Chondrocyte (in vitro differentiated cells): ENCODE results near the gene APCDD1L. TPM values are rescaled to one million over a fixed set of nuclear protein-coding genes. Genes with fewer than 3 reads are reported as not detected.

Source experiments
- DNase-seq: peaks from one replicate; pipeline ENCODE4 v3.0.0; 2021; ENCODE audit warnings: mixed read lengths, low spot score
- H3K27ac Mint-ChIP-seq: one replicate; pipeline ENCODE4 v1.8.0; 2021; ENCODE audit warnings: mild to moderate bottlenecking, moderate library complexity, mixed read lengths; ENCODE audit not compliant: unreplicated experiment
- H3K27me3 Mint-ChIP-seq: 2 replicates; pipeline ENCODE4 v1.8.0; 2021; ENCODE audit warnings: low read depth, mixed read lengths
- H3K36me3 Mint-ChIP-seq: 2 replicates; pipeline ENCODE4 v1.8.0; 2021; ENCODE audit warnings: low read depth, mixed read lengths
- H3K4me1 Mint-ChIP-seq: 2 replicates; pipeline ENCODE4 v1.8.0; 2021; ENCODE audit warnings: low read depth, mild to moderate bottlenecking, mixed read lengths
- H3K4me3 Mint-ChIP-seq: one replicate; pipeline ENCODE4 v1.8.0; 2021; ENCODE audit warnings: mild to moderate bottlenecking, moderate library complexity, mixed read lengths; ENCODE audit not compliant: unreplicated experiment
- H3K9me3 Mint-ChIP-seq: 2 replicates; pipeline ENCODE4 v1.8.0; 2021; ENCODE audit warnings: low read depth, mixed read lengths
- CTCF ChIP-seq: fragments of 200-600 bp; sonication (generic); IDR thresholded peaks from 2 replicates; pipeline ENCODE4 v1.5.0; 2021; ENCODE audit warnings: antibody characterized with exemption, mild to moderate bottlenecking, moderate library complexity
- total RNA-seq: library from RNA; stranded (reverse); gene quantifications from 3 replicates; pipeline ENCODE4 v1.2.1, GENCODE V29; 2021

Gene APCDD1L
- total RNA-seq, 1 donor from 2014 or later, result 20.7 TPM

GRCh38 chr20:58547623-58548475 is 32.6 kb upstream of the APCDD1L start:
- no peak for TF ChIP-seq CTCF
- Mint-ChIP-seq H3K4me3 (no peak overlapping the region), H3K36me3 (no peaks in the 10 kb centered on the region)

GRCh38 chr20:58546756-58547622 is 31.8 kb upstream of the APCDD1L start:
- no peak for TF ChIP-seq CTCF
- Mint-ChIP-seq H3K27ac (peak overlapping the region; percentile 43), H3K4me3 (no peak overlapping the region), H3K4me1 (peaks cover 45% of the 10 kb centered on the region), H3K9me3 (peaks cover 3% of the 10 kb centered on the region), H3K27me3 (no peaks in the 10 kb centered on the region), H3K36me3 (no peaks in the 10 kb centered on the region)
- DNase-seq, result no peak

More at GRCh38 chr20:58547623-58548475, 32.6 kb upstream of the APCDD1L start:
- H3K27me3 Mint-ChIP-seq, result no peaks in the 10 kb centered on the region
- DNase-seq, result no peak
- peaks cover 44% of the 10 kb centered on the region for H3K4me1 Mint-ChIP-seq
- peaks cover 3% of the 10 kb centered on the region for H3K9me3 Mint-ChIP-seq
- peak overlapping the region; percentile 43 for H3K27ac Mint-ChIP-seq

DNA sequence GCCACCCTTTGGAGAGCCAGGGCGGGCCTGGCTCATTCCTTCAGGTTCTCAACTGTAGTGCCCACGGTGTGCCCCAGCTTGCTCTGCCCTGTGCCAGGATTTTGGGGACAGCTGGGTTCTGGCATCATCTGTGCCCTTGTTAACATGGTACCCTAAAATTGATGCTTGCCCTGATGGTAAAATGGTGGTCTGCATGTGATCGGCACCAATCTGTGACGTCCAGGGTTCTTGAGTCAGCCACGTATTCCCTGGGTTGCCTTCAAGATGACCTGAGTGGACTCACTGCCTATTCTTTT is 31.2 kb upstream of the APCDD1L start:
- Mint-ChIP-seq H3K4me3 (no peak overlapping the region), H3K27ac (peak overlapping the region; percentile 20)
- no peak for DNase-seq

GRCh38 chr20:58545565-58546415 is 30.6 kb upstream of the APCDD1L start:
- Mint-ChIP-seq H3K27me3 (no peaks in the 10 kb centered on the region), H3K4me3 (no peak overlapping the region), H3K27ac (no peak overlapping the region), H3K36me3 (no peaks in the 10 kb centered on the region), H3K4me1 (peaks cover 51% of the 10 kb centered on the region), H3K9me3 (no peaks in the 10 kb centered on the region)
- DNase-seq, result no peak
- TF ChIP-seq CTCF, result no peak

More for the DNA sequence above, 31.2 kb upstream of the APCDD1L start:
- Mint-ChIP-seq H3K27me3 (no peaks in the 10 kb centered on the region), H3K9me3 (no peaks in the 10 kb centered on the region), H3K4me1 (peaks cover 51% of the 10 kb centered on the region), H3K36me3 (no peaks in the 10 kb centered on the region)
- TF ChIP-seq CTCF, result no peak

GRCh38 chr20:58544891-58545290 is 29.7 kb upstream of the APCDD1L start:
- Mint-ChIP-seq H3K27ac (no peak overlapping the region), H3K36me3 (no peaks in the 10 kb centered on the region), H3K27me3 (no peaks in the 10 kb centered on the region), H3K4me1 (peaks cover 42% of the 10 kb centered on the region), H3K4me3 (no peak overlapping the region), H3K9me3 (no peaks in the 10 kb centered on the region)
- TF ChIP-seq CTCF, result no peak
- no peak for DNase-seq
